ENCODE measurements around the gene CFAP58.

DNA sequence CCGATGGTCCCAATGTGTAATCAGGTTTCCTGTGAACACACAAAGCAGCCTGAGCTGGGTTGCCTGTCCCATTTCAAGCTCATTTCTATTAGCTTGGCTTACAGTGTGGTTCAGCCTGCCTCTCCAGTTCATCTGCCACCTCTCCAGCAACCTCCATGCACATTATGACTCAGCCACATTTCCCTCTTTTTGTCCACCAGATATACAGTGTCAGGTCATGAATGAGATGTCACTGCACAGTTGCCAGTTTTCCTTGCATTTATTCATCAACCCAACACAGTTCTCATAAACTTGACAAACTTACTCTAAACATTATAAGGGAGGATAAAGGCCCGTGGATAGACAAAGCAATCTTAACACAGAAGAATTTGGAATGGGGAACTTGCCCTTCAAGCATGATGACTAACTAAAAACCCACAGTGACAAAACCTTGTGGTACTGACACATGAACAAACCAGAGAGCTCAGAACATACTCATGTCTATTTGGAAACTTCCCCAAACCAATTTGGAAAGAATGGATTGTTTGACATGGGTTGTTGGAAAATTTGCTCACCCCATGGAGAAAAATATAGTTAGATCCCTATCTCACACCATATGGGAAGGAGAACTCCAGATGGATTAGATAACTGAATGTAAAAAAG lies 2.5 kb upstream of the CFAP58 start:
- no peak for TF ChIP-seq EZH2 (IDR thresholded peaks at IDR 0.05; ENCODE audit: low read depth)
- TF ChIP-seq, protein P1, sequence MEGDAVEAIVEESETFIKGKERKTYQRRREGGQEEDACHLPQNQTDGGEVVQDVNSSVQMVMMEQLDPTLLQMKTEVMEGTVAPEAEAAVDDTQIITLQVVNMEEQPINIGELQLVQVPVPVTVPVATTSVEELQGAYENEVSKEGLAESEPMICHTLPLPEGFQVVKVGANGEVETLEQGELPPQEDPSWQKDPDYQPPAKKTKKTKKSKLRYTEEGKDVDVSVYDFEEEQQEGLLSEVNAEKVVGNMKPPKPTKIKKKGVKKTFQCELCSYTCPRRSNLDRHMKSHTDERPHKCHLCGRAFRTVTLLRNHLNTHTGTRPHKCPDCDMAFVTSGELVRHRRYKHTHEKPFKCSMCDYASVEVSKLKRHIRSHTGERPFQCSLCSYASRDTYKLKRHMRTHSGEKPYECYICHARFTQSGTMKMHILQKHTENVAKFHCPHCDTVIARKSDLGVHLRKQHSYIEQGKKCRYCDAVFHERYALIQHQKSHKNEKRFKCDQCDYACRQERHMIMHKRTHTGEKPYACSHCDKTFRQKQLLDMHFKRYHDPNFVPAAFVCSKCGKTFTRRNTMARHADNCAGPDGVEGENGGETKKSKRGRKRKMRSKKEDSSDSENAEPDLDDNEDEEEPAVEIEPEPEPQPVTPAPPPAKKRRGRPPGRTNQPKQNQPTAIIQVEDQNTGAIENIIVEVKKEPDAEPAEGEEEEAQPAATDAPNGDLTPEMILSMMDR (conservative IDR thresholded peaks at IDR 0.05), result no peak

Measured in PC-9 (cell line).